H54 (cell line): Measurements from ENCODE around the gene HHIPL2.
"Not testable (repeated sequence)": the region's sequence is repeated elsewhere in the genome, so short reads cannot be mapped to it uniquely, and the experiment has no call there.

Experiments
- DNase-seq: peaks from one replicate; pipeline ENCODE4 v3.0.0; 2011; ENCODE audit warnings: low spot score, mixed read lengths; ENCODE audit not compliant: insufficient read length
- FAIRE-seq: peaks from 3 replicates; lab custom pipeline; 2011; peaks lifted over from hg19 to GRCh38; lab: Jason Lieb, UNC
- POLR2A ChIP-seq: IDR thresholded peaks from 2 replicates; pipeline ENCODE4 v1.6.1; 2011; ENCODE audit warnings: low read depth, mild to moderate bottlenecking, low read length

The HHIPL2 gene

GRCh38 chr1:222523852-222524251 is 24.1 kb downstream of the HHIPL2 start:
- DNase-seq = no peak
- no peak for FAIRE-seq
- no peak for TF ChIP-seq POLR2A

- DNase-seq = no peak
- no peak for TF ChIP-seq POLR2A
- FAIRE-seq = no peak
Measured at GRCh38 chr1:222522105-222522915, 25.6 kb downstream of the HHIPL2 start.

GRCh38 chr1:222521299-222522104 is 26.4 kb downstream of the HHIPL2 start:
- DNase-seq (peak; percentile 25), FAIRE-seq (no peak)
- TF ChIP-seq POLR2A = no peak

DNA sequence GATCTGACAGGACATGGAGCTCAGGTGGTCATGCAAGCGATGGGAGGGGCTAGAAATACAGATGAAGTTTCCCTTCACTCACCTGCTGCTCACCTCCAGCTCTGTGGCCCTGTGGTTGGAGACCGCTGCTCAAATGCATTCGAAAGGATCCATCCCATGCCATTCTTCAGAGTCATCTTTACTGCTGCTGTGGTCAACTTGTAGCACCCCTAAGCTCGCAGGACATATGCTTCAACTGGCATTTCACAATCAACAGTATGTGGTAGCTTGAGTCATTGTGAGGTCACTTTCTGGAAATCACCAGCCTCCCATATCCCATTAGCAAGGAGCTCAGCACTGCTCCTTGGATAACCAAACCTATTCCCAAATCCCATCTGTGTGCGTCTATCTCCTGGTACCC is 58.4 kb downstream of the HHIPL2 start:
- not testable (repeated sequence) for DNase-seq

GRCh38 chr1:222487774-222488173 is 60.1 kb downstream of the HHIPL2 start:
- DNase-seq, FAIRE-seq: not testable (repeated sequence)

More for the DNA sequence above, 58.4 kb downstream of the HHIPL2 start:
- not testable (repeated sequence) for FAIRE-seq

GRCh38 chr1:222484005-222484404 is 63.9 kb downstream of the HHIPL2 start:
- not testable (repeated sequence) for DNase-seq

DNA sequence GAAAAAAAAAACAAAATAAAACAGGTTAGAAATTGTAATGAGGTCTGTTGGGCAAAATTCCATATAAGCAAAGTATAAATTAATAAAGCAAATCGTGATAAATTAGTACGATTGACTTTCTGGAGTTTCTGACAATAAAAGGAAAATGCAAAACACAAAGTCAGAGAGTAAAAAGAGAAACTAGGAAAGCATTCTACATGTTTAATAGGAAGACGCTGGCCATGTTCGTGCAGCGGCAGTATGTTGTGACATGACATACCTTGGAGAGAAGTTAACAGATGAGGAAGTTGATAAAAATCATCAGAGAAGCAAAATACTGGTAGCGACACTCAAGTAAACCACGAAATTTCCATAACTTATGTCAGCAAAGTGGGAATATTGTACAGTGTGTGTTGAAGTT is 68.3 kb downstream of the HHIPL2 start:
- not testable (repeated sequence) for DNase-seq, FAIRE-seq

More at GRCh38 chr1:222484005-222484404, 63.9 kb downstream of the HHIPL2 start:
- not testable (repeated sequence) for FAIRE-seq

DNA sequence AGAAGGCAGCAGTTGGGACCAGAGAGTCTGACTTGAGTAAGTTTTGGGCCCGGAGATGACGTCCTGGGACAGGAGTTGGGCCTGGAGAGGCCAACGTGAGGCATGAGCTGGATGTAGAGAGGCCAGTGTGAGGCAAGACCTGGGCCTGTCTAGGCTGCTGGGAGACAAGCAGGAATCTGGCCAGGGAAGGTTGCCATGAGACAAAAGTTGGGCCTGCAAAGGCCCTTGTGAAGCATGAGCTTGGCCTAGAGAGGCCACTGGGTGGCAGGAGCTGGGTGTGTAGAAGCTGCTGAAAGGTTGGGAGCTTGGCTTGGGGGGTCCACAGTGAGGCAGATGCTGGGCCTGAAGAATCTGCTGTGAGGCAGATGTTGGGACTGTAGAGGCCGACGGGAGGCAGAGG is 71.5 kb downstream of the HHIPL2 start:
- not testable (repeated sequence) for DNase-seq, FAIRE-seq

DNA sequence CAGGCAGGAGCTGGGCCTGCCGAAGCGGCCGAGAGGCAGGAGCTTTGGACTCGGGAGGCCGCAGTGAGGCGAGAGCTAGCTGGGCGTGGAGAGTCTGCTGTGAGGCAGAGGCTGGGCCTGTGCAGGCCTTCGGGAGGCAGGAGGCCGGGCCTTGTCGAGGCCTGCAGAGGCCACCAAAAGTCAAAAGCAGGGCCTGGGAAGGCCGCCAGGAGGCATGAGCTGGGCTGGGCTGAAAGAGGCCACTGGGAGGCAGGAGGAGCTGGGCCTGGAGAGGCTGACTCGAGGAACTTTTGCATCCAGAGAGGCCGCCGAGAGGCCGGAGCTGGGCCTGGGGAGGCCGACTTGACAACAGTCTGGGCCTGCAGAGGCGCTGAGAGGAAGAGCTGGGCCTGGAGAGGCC is 74.2 kb downstream of the HHIPL2 start:
- not testable (repeated sequence) for FAIRE-seq, DNase-seq

GRCh38 chr1:222472776-222473540 is 74.9 kb downstream of the HHIPL2 start:
- not testable (repeated sequence) for DNase-seq, FAIRE-seq
